Measurements from ENCODE around the gene CCSAP. TPM values are rescaled to one million over a fixed set of nuclear protein-coding genes. Genes with fewer than 3 reads are reported as not detected.
A peak's percentile ranks its signal among the peaks of the same experiment; 100 is the strongest.

CCSAP gene, protein sequence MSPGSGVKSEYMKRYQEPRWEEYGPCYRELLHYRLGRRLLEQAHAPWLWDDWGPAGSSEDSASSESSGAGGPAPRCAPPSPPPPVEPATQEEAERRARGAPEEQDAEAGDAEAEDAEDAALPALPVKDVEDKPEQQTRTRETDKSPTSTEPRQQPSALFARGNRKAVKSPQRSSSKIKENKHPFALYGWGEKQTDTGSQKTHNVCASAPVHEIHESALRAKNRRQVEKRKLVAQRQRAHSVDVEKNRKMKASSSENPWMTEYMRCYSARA
- 7.6 to 8.6 TPM (median 8.3 TPM) in 3 replicates for total RNA-seq

DNA sequence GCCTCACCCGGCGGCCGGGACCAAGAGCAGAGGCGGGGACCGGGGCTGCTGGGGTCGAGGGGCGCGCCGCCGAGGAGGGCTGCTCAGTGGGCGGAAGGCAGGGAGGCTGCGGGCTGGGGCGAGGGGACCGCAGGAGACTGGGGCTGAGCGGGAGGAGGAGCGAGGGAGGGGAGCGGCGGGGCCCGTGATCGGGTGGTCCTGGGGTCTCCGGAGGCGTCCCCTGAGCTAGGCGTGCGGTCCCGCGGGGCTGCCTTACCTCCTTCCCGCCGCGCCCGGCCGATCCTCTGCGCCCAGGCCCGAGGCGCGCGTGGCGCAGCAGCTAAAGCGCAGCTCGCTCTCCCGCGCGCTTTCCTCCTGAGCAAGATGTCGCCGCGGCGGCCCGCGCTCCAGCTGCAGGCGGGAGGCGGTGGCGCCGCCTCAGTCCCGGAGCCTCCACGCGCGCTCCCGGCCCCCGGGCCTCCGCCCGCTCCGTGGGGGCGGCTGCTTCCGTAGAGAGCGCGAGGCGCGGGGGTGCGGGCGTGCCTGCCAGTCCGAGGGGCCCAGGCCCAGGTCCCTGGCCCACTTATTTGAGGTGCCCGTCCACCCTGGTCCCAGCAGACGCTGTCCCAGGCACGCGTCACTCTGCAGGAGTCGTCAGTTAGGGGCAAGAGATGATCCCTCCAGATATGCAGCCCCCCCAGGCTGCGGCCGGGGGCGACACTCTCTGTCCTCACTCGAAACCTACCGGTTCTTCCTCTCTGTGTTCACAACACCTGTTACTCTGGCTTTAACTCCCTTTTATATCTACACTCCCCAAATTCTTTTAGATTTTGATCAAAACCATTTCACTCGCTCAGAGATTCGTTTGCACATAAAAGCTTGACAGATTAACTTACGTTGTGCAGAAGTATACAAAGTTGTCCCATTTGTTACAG, at the start of gene CCSAP:
Gene CCSAP (minus strand): TSS at position 392 of the 914 bp plus-strand sequence. CDS start 582 bp downstream, outside the sequence.
- peaks cover 3% of the 10 kb centered on the region for H3K9me3 Mint-ChIP-seq
- peaks cover 20% of the 10 kb centered on the region for H3K4me1 Mint-ChIP-seq
- TF ChIP-seq, protein P1, sequence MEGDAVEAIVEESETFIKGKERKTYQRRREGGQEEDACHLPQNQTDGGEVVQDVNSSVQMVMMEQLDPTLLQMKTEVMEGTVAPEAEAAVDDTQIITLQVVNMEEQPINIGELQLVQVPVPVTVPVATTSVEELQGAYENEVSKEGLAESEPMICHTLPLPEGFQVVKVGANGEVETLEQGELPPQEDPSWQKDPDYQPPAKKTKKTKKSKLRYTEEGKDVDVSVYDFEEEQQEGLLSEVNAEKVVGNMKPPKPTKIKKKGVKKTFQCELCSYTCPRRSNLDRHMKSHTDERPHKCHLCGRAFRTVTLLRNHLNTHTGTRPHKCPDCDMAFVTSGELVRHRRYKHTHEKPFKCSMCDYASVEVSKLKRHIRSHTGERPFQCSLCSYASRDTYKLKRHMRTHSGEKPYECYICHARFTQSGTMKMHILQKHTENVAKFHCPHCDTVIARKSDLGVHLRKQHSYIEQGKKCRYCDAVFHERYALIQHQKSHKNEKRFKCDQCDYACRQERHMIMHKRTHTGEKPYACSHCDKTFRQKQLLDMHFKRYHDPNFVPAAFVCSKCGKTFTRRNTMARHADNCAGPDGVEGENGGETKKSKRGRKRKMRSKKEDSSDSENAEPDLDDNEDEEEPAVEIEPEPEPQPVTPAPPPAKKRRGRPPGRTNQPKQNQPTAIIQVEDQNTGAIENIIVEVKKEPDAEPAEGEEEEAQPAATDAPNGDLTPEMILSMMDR (IDR thresholded peaks at IDR 0.05; ENCODE audit: unreplicated experiment): no peak
- no peaks in the 10 kb centered on the region for H3K36me3 Mint-ChIP-seq
- peaks cover 18% of the 10 kb centered on the region for H3K27me3 Mint-ChIP-seq (ENCODE audit: low read depth)
- H3K27ac Mint-ChIP-seq: peak within 1 kb of the TSS; percentile 96
- peak; percentile 32 to 72 for DNase-seq (ENCODE audit: low spot score in 2 of 2, unreplicated experiment in 2 of 2)
- H3K4me3 Mint-ChIP-seq: peak within 1 kb of the TSS; percentile 96

DNA sequence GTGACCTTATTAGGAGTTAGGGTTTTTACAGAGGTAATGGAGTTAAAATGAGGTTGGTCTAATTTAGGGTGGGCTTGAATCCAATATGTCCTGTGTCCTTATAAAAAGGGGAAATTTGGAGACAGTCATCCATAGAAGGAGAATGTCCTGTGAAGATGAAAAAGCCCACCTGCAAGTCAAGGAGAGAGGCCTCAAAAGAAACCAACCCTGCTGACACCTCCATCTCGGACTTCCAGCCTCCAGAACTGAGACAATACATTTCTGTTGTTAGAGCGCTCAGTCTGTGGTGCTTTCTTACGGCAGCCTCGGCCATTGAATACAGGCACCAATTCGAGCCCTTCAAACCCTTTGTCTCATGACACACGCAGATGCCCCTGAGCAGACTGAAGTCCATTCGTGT, 47.3 kb upstream of the CCSAP start:
- Mint-ChIP-seq H3K9me3 (peaks cover 6% of the 10 kb centered on the region), H3K27me3 (ENCODE audit: low read depth) (peaks cover 27% of the 10 kb centered on the region), H3K4me1 (no peaks in the 10 kb centered on the region), H3K27ac (no peak overlapping the region), H3K4me3 (no peak overlapping the region), H3K36me3 (no peaks in the 10 kb centered on the region)
- DNase-seq (ENCODE audit: low spot score in 2 of 2, unreplicated experiment in 2 of 2): no peak
- TF ChIP-seq, protein P1 (IDR thresholded peaks at IDR 0.05; ENCODE audit: unreplicated experiment): no peak

DNA sequence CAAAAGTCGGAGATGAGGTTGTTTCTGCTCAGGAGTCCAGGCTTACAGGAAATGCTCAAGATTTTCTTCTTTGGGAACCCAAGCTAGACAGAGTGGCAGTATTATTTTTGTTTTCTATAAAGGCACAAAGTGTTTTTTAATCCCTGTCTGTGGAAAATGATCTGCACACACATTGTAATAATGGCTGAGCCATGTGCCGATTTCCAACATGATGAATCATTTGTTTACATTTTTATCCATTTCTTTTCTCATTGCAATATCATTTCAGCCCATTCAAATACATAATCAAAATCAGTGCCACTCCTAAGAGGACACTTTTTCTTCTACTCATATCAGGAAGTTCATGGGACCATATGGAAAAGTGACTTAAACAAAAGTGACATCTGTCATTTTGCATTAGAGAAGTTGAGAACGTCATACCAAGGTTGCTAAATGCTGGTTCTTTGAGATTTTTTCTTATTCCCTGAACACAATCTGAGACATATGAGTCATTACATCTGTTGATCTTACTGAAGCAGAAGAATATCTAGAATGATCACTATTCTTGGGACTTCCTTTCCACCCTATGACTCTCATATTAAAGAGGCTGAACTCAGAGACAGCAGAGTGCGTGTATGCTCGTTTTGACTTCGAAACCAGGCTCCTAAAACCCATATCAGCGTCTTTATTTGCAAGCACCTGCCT, 46.2 kb upstream of the CCSAP start:
- Mint-ChIP-seq H3K9me3 (peaks cover 6% of the 10 kb centered on the region), H3K36me3 (no peaks in the 10 kb centered on the region), H3K4me3 (no peak overlapping the region), H3K27me3 (ENCODE audit: low read depth) (peaks cover 31% of the 10 kb centered on the region), H3K4me1 (no peaks in the 10 kb centered on the region), H3K27ac (no peak overlapping the region)
- TF ChIP-seq, protein P1 (IDR thresholded peaks at IDR 0.05; ENCODE audit: unreplicated experiment): no peak
- no peak for DNase-seq (ENCODE audit: low spot score in 2 of 2, unreplicated experiment in 2 of 2)

DNA sequence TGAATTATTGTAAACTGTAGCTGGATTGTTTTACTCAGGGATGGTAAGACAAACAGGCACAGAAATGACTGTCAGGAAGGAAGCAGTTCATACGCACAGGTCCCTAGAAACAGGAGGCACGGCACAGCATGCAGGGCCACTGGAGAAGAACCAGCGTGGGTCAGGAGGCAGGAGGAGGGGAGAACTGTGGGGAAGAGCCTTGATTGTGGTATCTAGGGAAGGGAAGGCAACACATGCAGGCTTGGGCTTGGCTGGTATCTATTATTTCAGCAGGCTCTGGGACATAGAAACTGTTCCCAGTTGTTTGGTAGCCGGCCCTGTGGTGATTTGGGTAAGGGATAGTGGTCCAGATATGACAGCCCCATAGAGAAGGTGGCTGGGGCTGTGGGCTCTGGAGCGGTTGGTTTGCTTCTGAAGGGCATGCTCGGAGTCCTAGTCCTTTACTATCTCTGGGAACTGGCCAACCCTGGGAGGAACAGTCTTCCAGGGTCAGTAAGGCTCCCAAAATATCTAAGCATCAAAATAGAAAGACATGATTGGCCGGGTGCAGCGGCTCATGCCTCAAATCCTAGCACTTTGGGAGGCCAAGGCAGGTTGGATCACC, 43.1 kb upstream of the CCSAP start:
- Mint-ChIP-seq H3K4me3 (no peak overlapping the region), H3K36me3 (no peaks in the 10 kb centered on the region), H3K27me3 (ENCODE audit: low read depth) (peaks cover 34% of the 10 kb centered on the region), H3K4me1 (no peaks in the 10 kb centered on the region), H3K27ac (no peak overlapping the region), H3K9me3 (peaks cover 6% of the 10 kb centered on the region)
- TF ChIP-seq, protein P1 (IDR thresholded peaks at IDR 0.05; ENCODE audit: unreplicated experiment): no peak
- no peak for DNase-seq (ENCODE audit: low spot score in 2 of 2, unreplicated experiment in 2 of 2)

DNA sequence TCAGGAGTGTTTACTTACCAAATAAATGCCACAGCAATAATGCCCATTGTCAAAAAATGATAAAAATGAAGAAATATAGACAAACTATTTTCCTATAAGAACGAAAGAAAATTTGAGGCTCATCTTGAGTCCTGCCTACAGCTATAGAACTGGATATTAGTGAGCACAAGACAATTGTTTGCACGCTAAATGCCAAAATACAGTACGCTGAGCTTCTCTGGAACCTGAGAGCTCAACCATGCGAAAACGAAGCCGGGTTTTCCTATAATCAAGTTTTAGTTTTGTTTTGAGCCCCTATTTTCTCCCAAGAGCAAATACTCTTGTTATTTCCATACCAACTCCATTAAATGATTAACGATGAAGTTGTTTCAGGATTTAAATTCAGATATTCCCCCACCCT, 42.0 kb upstream of the CCSAP start:
- Mint-ChIP-seq H3K4me1 (no peaks in the 10 kb centered on the region), H3K4me3 (no peak overlapping the region), H3K36me3 (no peaks in the 10 kb centered on the region), H3K27me3 (ENCODE audit: low read depth) (peaks cover 41% of the 10 kb centered on the region), H3K9me3 (peaks cover 3% of the 10 kb centered on the region), H3K27ac (no peak overlapping the region)
- no peak for DNase-seq (ENCODE audit: low spot score in 2 of 2, unreplicated experiment in 2 of 2)
- TF ChIP-seq, protein P1 (IDR thresholded peaks at IDR 0.05; ENCODE audit: unreplicated experiment): no peak
